GM12878 (cell line): Measurements from ENCODE around the gene IFNL3.
"Not testable (repeated sequence)": the region's sequence is repeated elsewhere in the genome, so short reads cannot be mapped to it uniquely, and the experiment has no call there.

Source experiments
- CEBPB ChIP-seq, 2 experiments: fragments of 150-350 bp in 1 of 2; IDR thresholded peaks; 2 replicates each; pipeline ENCODE4 v1.6.1; 2012 to 2014; ENCODE audit warnings: low read depth in 2 of 2, low read length in 2 of 2, borderline replicate concordance in 1 of 2, inconsistent platforms in 1 of 2
- FOXK2 ChIP-seq: fragments of 450-650 bp; IDR thresholded peaks from 2 replicates; pipeline ENCODE4 v1.6.1; 2017; ENCODE audit warnings: mild to moderate bottlenecking, moderate library complexity
- NFIC ChIP-seq: IDR thresholded peaks from 2 replicates; pipeline ENCODE4 v1.6.1; 2012; ENCODE audit warnings: low read depth, mild to moderate bottlenecking, inconsistent platforms, low read length, moderate library complexity
- PAX8 ChIP-seq: fragments of 450-650 bp; IDR thresholded peaks from 2 replicates; pipeline ENCODE4 v1.6.1; 2017; ENCODE audit warnings: mild to moderate bottlenecking, moderate library complexity
- POLR2A ChIP-seq: IDR thresholded peaks from 2 replicates; pipeline ENCODE4 v1.6.1; 2011; ENCODE audit warnings: low read depth, mild to moderate bottlenecking, low read length
- SP1 ChIP-seq: IDR thresholded peaks from one replicate; pipeline ENCODE4 v1.6.1; 2011; ENCODE audit warnings: low read depth, low read length
- SREBF2 ChIP-seq: IDR thresholded peaks from 2 replicates; pipeline ENCODE4 v1.6.1; 2012; ENCODE audit warnings: mild to moderate bottlenecking, low read length
- TF ChIP-seq, protein P1 (sequence below), 3 experiments: IDR thresholded peaks in 2 of 3; conservative IDR thresholded peaks in 1 of 3; 2 replicates each; pipeline ENCODE4 v1.5.1; 2011; ENCODE audit warnings: low read depth in 3 of 3, low read length in 3 of 3, mild to moderate bottlenecking in 3 of 3, control low read depth in 2 of 3, moderate library complexity in 2 of 3, inconsistent platforms in 1 of 3, mixed read lengths in 1 of 3; ENCODE audit not compliant: control insufficient read depth in 2 of 3, insufficient read depth in 1 of 3; ENCODE audit errors: extremely low read depth in 1 of 3
- TF ChIP-seq, protein P2 (sequence below): fragments of 450-650 bp; IDR thresholded peaks from 2 replicates; pipeline ENCODE4 v1.6.1; 2017; ENCODE audit warnings: mild to moderate bottlenecking, moderate library complexity

GRCh38 chr19:39244410-39245100 is at the start of gene IFNL3:
- TF ChIP-seq, protein P1, sequence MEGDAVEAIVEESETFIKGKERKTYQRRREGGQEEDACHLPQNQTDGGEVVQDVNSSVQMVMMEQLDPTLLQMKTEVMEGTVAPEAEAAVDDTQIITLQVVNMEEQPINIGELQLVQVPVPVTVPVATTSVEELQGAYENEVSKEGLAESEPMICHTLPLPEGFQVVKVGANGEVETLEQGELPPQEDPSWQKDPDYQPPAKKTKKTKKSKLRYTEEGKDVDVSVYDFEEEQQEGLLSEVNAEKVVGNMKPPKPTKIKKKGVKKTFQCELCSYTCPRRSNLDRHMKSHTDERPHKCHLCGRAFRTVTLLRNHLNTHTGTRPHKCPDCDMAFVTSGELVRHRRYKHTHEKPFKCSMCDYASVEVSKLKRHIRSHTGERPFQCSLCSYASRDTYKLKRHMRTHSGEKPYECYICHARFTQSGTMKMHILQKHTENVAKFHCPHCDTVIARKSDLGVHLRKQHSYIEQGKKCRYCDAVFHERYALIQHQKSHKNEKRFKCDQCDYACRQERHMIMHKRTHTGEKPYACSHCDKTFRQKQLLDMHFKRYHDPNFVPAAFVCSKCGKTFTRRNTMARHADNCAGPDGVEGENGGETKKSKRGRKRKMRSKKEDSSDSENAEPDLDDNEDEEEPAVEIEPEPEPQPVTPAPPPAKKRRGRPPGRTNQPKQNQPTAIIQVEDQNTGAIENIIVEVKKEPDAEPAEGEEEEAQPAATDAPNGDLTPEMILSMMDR (IDR thresholded peaks at IDR 0.05 in 2 of 3, conservative IDR thresholded peaks at IDR 0.05 in 1 of 3; ENCODE audit: control insufficient read depth in 2 of 3, extremely low read depth in 1 of 3, insufficient read depth in 1 of 3, low read depth in 3 of 3, low read length in 3 of 3) = not testable (repeated sequence)
- TF ChIP-seq SP1; NFIC; FOXK2; SREBF2; POLR2A; PAX8; CEBPB (IDR thresholded peaks at IDR 0.05; ENCODE audit: borderline replicate concordance in 1 of 2, low read depth in 2 of 2, low read length in 2 of 2): not testable (repeated sequence)
- TF ChIP-seq, protein P2, sequence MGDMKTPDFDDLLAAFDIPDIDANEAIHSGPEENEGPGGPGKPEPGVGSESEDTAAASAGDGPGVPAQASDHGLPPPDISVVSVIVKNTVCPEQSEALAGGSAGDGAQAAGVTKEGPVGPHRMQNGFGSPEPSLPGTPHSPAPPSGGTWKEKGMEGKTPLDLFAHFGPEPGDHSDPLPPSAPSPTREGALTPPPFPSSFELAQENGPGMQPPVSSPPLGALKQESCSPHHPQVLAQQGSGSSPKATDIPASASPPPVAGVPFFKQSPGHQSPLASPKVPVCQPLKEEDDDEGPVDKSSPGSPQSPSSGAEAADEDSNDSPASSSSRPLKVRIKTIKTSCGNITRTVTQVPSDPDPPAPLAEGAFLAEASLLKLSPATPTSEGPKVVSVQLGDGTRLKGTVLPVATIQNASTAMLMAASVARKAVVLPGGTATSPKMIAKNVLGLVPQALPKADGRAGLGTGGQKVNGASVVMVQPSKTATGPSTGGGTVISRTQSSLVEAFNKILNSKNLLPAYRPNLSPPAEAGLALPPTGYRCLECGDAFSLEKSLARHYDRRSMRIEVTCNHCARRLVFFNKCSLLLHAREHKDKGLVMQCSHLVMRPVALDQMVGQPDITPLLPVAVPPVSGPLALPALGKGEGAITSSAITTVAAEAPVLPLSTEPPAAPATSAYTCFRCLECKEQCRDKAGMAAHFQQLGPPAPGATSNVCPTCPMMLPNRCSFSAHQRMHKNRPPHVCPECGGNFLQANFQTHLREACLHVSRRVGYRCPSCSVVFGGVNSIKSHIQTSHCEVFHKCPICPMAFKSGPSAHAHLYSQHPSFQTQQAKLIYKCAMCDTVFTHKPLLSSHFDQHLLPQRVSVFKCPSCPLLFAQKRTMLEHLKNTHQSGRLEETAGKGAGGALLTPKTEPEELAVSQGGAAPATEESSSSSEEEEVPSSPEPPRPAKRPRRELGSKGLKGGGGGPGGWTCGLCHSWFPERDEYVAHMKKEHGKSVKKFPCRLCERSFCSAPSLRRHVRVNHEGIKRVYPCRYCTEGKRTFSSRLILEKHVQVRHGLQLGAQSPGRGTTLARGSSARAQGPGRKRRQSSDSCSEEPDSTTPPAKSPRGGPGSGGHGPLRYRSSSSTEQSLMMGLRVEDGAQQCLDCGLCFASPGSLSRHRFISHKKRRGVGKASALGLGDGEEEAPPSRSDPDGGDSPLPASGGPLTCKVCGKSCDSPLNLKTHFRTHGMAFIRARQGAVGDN = not testable (repeated sequence)
